Spleen (tissue), 11 donors: Measurements from ENCODE around the gene ORC4. TPM values are rescaled to one million over a fixed set of nuclear protein-coding genes. Genes with fewer than 3 reads are reported as not detected.
A peak's percentile ranks its signal among the peaks of the same experiment; 100 is the strongest.

ENCODE experiments used
- DNase-seq: peaks from one replicate; pipeline ENCODE4 v3.0.0-alpha.2; 2020
- H3K27ac ChIP-seq, 8 donors: fragments of 200-600 bp; sonication (generic) in 7 of 8; 1 replicate in 4 of 8; 2 replicates in 4 of 8; pipeline versions ENCODE4 v1.5.0 to v1.8.0; 2016 to 2021; ENCODE audit warnings: inconsistent platforms in 4 of 8, mild to moderate bottlenecking in 4 of 8, moderate library complexity in 1 of 8
- H3K27me3 ChIP-seq, 7 donors: fragments of 200-600 bp; sonication (generic) in 6 of 7; replicated peaks in 1 of 7; 1 replicate in 4 of 7; 2 replicates in 3 of 7; pipeline versions ENCODE4 v1.5.0 to v1.8.0; 2016 to 2021; ENCODE audit warnings: inconsistent platforms in 3 of 7, mild to moderate bottlenecking in 1 of 7
- H3K36me3 ChIP-seq, 6 donors: fragments of 200-600 bp; sonication (generic) in 5 of 6; 1 replicate in 4 of 6; 2 replicates in 2 of 6; pipeline versions ENCODE4 v1.5.0 to v1.8.0; 2016 to 2021; ENCODE audit warnings: inconsistent platforms in 2 of 6
- H3K4me1 ChIP-seq, 6 donors: fragments of 200-600 bp; sonication (generic) in 5 of 6; 1 replicate in 3 of 6; 2 replicates in 3 of 6; pipeline versions ENCODE4 v1.5.0 to v1.8.0; 2016 to 2021; ENCODE audit warnings: inconsistent platforms in 3 of 6
- H3K4me3 ChIP-seq, 8 donors: fragments of 200-600 bp; sonication (generic) in 7 of 8; 1 replicate in 4 of 8; 2 replicates in 4 of 8; pipeline versions ENCODE4 v1.5.0 to v1.8.0; 2016 to 2021; ENCODE audit warnings: inconsistent platforms in 4 of 8, mild to moderate bottlenecking in 4 of 8, moderate library complexity in 2 of 8
- H3K9me3 ChIP-seq, 8 donors: fragments of 200-600 bp; sonication (generic) in 7 of 8; 1 replicate in 4 of 8; 2 replicates in 4 of 8; pipeline versions ENCODE4 v1.5.0 to v1.8.0; 2016 to 2021; ENCODE audit warnings: inconsistent platforms in 4 of 8
- CTCF ChIP-seq, 11 experiments: fragments of 200-600 bp in 7 of 11; fragments of 450-650 bp in 4 of 11; sonication (generic) in 4 of 11; IDR thresholded peaks in 8 of 11; conservative IDR thresholded peaks in 3 of 11; 1 replicate in 7 of 11; 2 replicates in 4 of 11; pipeline versions ENCODE4 v1.4.0 to v1.8.0; 2016 to 2021; ENCODE audit warnings: antibody characterized with exemption in 11 of 11, inconsistent platforms in 4 of 11, mild to moderate bottlenecking in 1 of 11
- POLR2A ChIP-seq, 3 donors: fragments of 450-650 bp; IDR thresholded peaks; one replicate each; pipeline ENCODE4 v1.5.1; 2017; ENCODE audit warnings: antibody characterized with exemption in 3 of 3, mild to moderate bottlenecking in 1 of 3
- POLR2AphosphoS5 ChIP-seq, 3 donors: sonication (generic); formaldehyde crosslinking; IDR thresholded peaks; one replicate each; pipeline ENCODE4 v1.5.1; 2017; ENCODE audit warnings: antibody characterized with exemption in 3 of 3
- WGBS, 5 donors: extraction: QIAGEN DNeasy Blood & Tissue Kit in 3 of 5; methylation state at CpG; one replicate each; pipeline versions ENCODE4 v1.1.5 to v1.1.7; 2013 to 2018; 5-methylcytosine and 5-hydroxymethylcytosine counted together
- intact Hi-C: fragments of 100-400 bp; cut with DNase I; formaldehyde crosslinking; loops from one replicate; pipeline ENCODE4 v1.15.0; 2023; ENCODE audit warnings: low total_unique reads
- polyA plus RNA-seq, 3 donors: library from polyadenylated mRNA; stranded (reverse); fragments of 200-250 nt; gene quantifications; one replicate each; pipeline ENCODE4 v1.2.1, GENCODE V29; 2013
- total RNA-seq, 7 donors: library from RNA; depleted of rRNA in 3 of 7; stranded (reverse); fragments of >200 nt in 3 of 7; fragmentation: NEBNext Ultra II Directional in 4 of 7; extraction: Animal tissue kit (Norgen Biotek cat#: 25700) in 4 of 7; gene quantifications; one replicate each; pipeline versions ENCODE4 v1.1.0 to v1.2.1, GENCODE V29; 2016 to 2021
- donor health status: healthy with polysubstance abuse.
- donor health status: DM: no; HTN: no; CAD: no; lungs with moderate emphysema.
- donor health status: DM: no; HTN: no; CAD: no.
- donor health status: Bipolar disorder and iron deficiency.
- donor health status: healthy.
- donor health status: DM: no; HTN: no; CAD: no.
- donor health status: DM: yes; HTN: yes; CAD: no.

Gene ORC4
- total and polyA plus RNA-seq, 10 donors = 7.3 to 72.6 (median 38.2) TPM

DNA sequence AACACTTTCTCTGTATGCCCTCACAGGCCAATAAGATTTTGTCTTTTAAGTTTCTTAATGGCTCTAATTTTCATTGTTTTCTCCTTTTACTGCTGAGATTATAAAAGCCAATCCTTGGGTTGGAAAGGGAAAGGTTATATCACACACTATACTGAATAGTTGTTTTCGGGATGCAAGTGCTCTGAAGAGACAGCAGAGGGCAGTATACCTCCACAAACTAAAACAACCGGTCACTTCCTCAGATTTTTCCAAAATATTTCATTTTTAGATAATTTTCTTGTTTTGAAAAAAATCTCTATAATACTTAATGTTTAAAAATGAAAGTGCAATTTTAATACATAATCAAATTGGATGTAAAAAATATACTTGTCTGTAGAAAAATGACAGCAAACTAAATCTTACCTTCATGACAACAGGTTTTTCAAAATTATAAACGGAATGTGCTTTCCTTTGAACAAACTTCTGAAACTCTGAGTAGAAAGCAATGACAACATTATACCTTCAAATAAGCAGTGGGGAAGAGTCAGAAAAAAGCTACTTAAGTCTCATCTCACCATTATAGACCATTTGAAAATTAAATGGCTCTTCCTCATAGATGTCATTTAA is 82.7 kb downstream of the ORC4 start:
- no peaks in the 10 kb centered on the region for H3K4me1 ChIP-seq
- DNase-seq = no peak
- intact Hi-C loops = loop anchor here (5.0 to 10.0 kb wide), 2 partner anchors 567 to 1054 kb away; no protein-coding TSS in a partner anchor
- no peak overlapping the region for H3K27ac ChIP-seq
- H3K4me3 ChIP-seq = no peak overlapping the region
- WGBS, 5 donors = 37 to 54% (median 48%) methylated on average over 3 of the region's 3 CpGs
- H3K9me3 ChIP-seq = no peaks in the 10 kb centered on the region
- no peak for TF ChIP-seq POLR2AphosphoS5 (IDR thresholded peaks at IDR 0.05)
- TF ChIP-seq CTCF (IDR thresholded peaks at IDR 0.05 in 8 of 11, conservative IDR thresholded peaks at IDR 0.05 in 3 of 11) = peak; percentile 51 to 89 (median 79)
- no peaks in the 10 kb centered on the region for H3K27me3 ChIP-seq
- peaks cover 3 to 83% (median 29%) of the 10 kb centered on the region in 6 donors for H3K36me3 ChIP-seq

DNA sequence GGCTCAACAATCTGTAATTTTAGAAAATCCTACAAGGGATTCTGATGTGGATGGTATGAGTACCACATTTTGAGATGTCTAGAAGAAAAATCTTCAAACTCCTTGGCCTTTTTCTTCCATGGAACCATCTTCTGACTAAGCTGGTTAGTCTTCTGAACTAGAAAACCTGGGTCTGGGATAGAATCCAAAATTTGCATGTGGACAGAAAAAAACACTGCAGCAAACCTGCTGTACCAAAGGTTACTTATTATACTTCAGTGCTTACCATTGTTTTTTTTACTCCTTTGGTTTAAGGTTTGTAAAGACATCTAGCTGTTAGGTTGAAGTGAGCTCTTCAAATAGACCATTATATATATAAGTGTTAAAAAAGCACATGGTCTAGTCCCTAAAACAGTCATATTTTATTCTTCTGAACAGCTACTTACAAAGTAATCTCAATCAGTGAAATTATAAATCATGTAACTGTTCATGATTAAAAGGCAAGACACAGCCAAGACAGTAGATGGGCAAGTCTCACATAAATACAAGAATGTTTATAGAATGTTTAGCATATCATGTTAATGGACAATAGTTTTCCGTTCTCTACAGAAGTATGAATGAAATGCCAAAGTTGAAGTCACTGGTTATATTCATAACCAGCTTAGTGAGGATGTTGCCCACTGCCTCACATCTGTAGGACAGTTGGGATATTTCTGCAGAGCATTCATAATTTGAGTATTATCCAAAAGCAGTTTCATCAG is 85.5 kb downstream of the ORC4 start:
- intact Hi-C loops = loop anchor here (5.0 to 10.0 kb wide), 2 partner anchors 570 to 1057 kb away; no protein-coding TSS in a partner anchor
- peaks cover 3 to 70% (median 32%) of the 10 kb centered on the region in 6 donors for H3K36me3 ChIP-seq

DNA sequence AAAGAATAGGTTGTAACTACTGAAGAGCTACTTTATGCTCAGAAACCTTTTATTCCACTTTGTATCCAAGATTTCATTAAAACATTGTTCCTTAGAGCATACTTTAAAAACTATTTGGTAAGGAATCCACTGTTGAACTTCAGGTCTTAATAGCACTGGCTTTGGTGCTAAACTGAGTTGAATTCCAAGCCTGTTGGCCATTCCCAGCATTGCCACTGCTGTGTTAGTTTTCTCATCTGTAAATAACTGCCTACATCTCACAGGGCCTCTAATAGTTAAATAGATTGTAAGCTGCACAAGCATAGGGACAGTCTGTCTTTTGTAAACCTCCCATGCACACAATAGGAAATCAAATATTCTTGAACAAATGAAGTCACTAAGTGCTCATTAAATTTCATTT is 86.6 kb downstream of the ORC4 start:
- Histone ChIP-seq H3K27me3 (no peaks in the 10 kb centered on the region), H3K36me3 (peaks cover 3 to 71% (median 32%) of the 10 kb centered on the region in 6 donors), H3K4me1 (no peaks in the 10 kb centered on the region), H3K4me3 (no peak overlapping the region), H3K27ac (no peak overlapping the region), H3K9me3 (no peaks in the 10 kb centered on the region)
- no peak for DNase-seq
- intact Hi-C loops = loop anchor here (10.0 kb wide), 1 partner anchor 571 kb away; no protein-coding TSS in a partner anchor
- TF ChIP-seq POLR2A (IDR thresholded peaks at IDR 0.05) (no peak), POLR2AphosphoS5 (IDR thresholded peaks at IDR 0.05) (no peak), CTCF (IDR thresholded peaks at IDR 0.05 in 8 of 11, conservative IDR thresholded peaks at IDR 0.05 in 3 of 11) (no peak)

More for the DNA sequence above, 85.5 kb downstream of the ORC4 start:
- WGBS, 5 donors = 89 to 95% (median 92%) methylated on average over 1 of the region's 1 CpG
- H3K27me3 ChIP-seq = no peaks in the 10 kb centered on the region
- no peak for DNase-seq
- H3K4me1 ChIP-seq = no peaks in the 10 kb centered on the region
- no peak overlapping the region for H3K4me3 ChIP-seq
- H3K9me3 ChIP-seq = no peaks in the 10 kb centered on the region
- H3K27ac ChIP-seq = no peak overlapping the region
- TF ChIP-seq CTCF (IDR thresholded peaks at IDR 0.05 in 8 of 11, conservative IDR thresholded peaks at IDR 0.05 in 3 of 11) (no peak), POLR2AphosphoS5 (IDR thresholded peaks at IDR 0.05) (no peak), POLR2A (IDR thresholded peaks at IDR 0.05) (no peak)

- DNase-seq = no peak
- no peaks in the 10 kb centered on the region for H3K9me3 ChIP-seq
- no peak overlapping the region for H3K27ac ChIP-seq
- intact Hi-C loops = no loop called here
- WGBS, 5 donors = 94 to 99% (median 96%) methylated on average over 4 of the region's 4 CpGs
- H3K4me3 ChIP-seq = no peak overlapping the region
- peaks cover 0 to 29% (median 0%) of the 10 kb centered on the region in 6 donors for H3K36me3 ChIP-seq
- TF ChIP-seq POLR2A (IDR thresholded peaks at IDR 0.05) (no peak), POLR2AphosphoS5 (IDR thresholded peaks at IDR 0.05) (no peak), CTCF (IDR thresholded peaks at IDR 0.05 in 8 of 11, conservative IDR thresholded peaks at IDR 0.05 in 3 of 11) (no peak)
- H3K27me3 ChIP-seq = no peaks in the 10 kb centered on the region
- peaks cover 0 to 11% (median 4%) of the 10 kb centered on the region in 6 donors for H3K4me1 ChIP-seq
Measured at GRCh38 chr2:147927053-147927588, 93.4 kb downstream of the ORC4 start.
